Testis (tissue), 2 donors: ENCODE measurements around the gene SLC2A9.

ENCODE experiments used
- CTCF ChIP-seq, 3 experiments: fragments of 450-650 bp in 2 of 3; fragments of 200-600 bp in 1 of 3; sonication (generic) in 1 of 3; IDR thresholded peaks; one replicate each; pipeline ENCODE4 v1.5.1; 2016 to 2019; ENCODE audit warnings: antibody characterized with exemption in 3 of 3, mild to moderate bottlenecking in 2 of 3, moderate library complexity in 1 of 3
- POLR2A ChIP-seq: fragments of 450-650 bp; IDR thresholded peaks from one replicate; pipeline ENCODE4 v1.6.1; 2017; ENCODE audit warnings: antibody characterized with exemption, mild to moderate bottlenecking, moderate library complexity

GRCh38 chr4:9889306-9889705, 132.0 kb downstream of the SLC2A9 start:
- no peak for TF ChIP-seq CTCF (IDR thresholded peaks at IDR 0.05)
- TF ChIP-seq POLR2A = no peak
